NCI-H510A (cell line): ENCODE measurements around the gene VASH2.

Experiments
- DNase-seq: peaks from one replicate; lab custom pipeline; 2025; lab: John Stamatoyannopoulos, UW

Gene VASH2

DNA sequence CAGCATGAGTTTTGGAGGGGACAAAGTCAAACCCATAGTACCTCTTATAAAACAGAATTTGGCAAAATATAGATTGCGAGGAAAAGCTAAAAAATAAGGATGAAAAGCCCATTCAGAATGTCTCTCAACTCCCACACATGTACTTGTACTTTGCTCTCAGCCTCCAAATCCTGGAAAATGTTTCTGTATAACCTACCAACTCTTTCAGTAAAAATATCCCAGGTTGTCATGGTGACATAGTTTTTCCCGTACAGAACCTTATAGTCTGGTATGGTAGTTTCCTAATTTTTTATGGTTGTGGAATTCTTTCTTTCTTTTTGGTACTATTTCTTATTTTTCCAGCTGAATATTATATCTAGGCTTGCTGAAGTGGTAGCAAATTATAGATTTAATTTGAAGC is 85.2 kb downstream of the VASH2 start:
- DNase-seq, result no peak
